BE2C (cell line): Measurements from ENCODE around the gene USH2A.

ENCODE experiments used
- DNase-seq: peaks from one replicate; pipeline ENCODE4 v3.0.0-alpha.2; 2020
- H3K27me3 ChIP-seq: fragments of 250-450 bp; sonication (Bioruptor Pico); 2 replicates; pipeline ENCODE4 v1.5.1; 2020; ENCODE audit warnings: mild to moderate bottlenecking
- H3K36me3 ChIP-seq: fragments of 250-450 bp; sonication (Bioruptor Pico); 2 replicates; pipeline ENCODE4 v1.5.1; 2020; ENCODE audit warnings: mild to moderate bottlenecking
- H3K4me1 ChIP-seq: fragments of 250-450 bp; sonication (Bioruptor Pico); 2 replicates; pipeline ENCODE4 v1.5.1; 2020
- H3K4me3 ChIP-seq: 2 replicates; pipeline ENCODE4 v1.5.1; 2011; ENCODE audit warnings: low read depth, low read length
- H3K9me3 ChIP-seq: fragments of 250-450 bp; sonication (Bioruptor Pico); 2 replicates; pipeline ENCODE4 v1.5.1; 2020
- TF ChIP-seq, protein P1 (sequence below): IDR thresholded peaks from 2 replicates; pipeline ENCODE4 v1.5.1; 2012; ENCODE audit warnings: mild to moderate bottlenecking, low read depth, low read length

The USH2A gene

DNA sequence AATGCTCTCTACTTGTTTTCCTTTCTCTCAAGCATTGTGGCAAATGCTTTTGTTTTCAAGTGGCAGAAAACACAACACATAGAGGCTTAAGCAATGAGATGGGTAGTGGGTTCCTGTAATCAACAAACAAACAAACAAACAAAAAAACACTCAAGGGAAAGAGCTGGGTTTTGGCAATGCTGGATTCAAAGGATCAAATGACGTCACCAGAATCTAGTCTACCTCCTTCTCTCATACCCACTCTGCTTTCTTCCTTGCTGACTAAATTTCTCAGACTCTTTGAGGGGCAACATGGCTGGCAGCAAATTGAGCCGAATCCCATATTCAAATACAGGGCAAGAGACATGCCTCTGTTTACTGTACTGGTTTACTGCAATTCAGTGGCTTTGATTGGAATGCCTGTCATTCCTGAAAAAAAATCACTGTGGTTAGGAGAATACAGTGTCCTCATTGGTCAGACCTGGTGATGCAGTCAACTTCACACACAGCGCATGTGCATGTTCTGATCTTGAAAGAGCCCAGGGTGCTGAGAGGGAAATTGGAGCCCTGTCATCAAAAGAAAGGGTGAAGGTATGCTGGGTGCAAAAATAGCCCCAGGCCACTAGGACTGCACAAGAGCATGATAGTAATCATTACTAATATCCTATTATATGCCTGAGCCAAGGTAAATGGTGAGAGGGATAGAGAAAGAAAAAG, 500.0 kb downstream of the USH2A start:
- Histone ChIP-seq H3K4me1 (no peaks in the 10 kb centered on the region), H3K9me3 (no peaks in the 10 kb centered on the region), H3K36me3 (no peaks in the 10 kb centered on the region), H3K27me3 (no peaks in the 10 kb centered on the region), H3K4me3 (no peak overlapping the region)
- DNase-seq = no peak
- TF ChIP-seq, protein P1, sequence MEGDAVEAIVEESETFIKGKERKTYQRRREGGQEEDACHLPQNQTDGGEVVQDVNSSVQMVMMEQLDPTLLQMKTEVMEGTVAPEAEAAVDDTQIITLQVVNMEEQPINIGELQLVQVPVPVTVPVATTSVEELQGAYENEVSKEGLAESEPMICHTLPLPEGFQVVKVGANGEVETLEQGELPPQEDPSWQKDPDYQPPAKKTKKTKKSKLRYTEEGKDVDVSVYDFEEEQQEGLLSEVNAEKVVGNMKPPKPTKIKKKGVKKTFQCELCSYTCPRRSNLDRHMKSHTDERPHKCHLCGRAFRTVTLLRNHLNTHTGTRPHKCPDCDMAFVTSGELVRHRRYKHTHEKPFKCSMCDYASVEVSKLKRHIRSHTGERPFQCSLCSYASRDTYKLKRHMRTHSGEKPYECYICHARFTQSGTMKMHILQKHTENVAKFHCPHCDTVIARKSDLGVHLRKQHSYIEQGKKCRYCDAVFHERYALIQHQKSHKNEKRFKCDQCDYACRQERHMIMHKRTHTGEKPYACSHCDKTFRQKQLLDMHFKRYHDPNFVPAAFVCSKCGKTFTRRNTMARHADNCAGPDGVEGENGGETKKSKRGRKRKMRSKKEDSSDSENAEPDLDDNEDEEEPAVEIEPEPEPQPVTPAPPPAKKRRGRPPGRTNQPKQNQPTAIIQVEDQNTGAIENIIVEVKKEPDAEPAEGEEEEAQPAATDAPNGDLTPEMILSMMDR = 0 out of 2 replicates have a peak, but pooled peaks have one; percentile 3

DNA sequence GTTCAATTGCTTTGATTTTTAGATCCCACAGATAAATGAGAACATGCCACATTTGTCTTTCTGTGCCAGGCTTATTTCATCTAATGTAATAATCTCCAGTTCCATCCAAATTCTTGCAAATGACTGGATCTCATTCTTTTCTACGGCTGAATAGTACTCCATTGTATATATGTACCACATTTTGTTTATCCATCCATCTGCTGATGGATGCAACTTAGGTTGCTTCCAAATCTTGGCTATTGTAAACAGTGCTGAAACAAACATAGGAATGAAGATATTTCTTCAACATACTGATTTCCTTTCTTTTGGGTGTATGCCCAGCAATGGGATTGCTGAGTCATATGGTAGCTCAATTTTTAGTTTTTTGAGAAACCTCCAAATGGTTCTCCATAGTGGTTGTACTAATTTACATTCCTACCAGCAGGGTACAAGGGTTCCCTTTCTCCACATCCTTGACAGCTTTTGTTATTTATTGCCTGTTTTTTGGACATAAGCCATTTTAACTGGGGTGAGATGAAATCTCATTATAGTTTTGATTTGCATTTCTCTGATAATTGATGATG, 511.8 kb downstream of the USH2A start:
- Histone ChIP-seq H3K27me3 (no peaks in the 10 kb centered on the region), H3K4me3 (no peak overlapping the region), H3K4me1 (no peaks in the 10 kb centered on the region), H3K36me3 (no peaks in the 10 kb centered on the region), H3K9me3 (no peaks in the 10 kb centered on the region)
- no peak for DNase-seq
- TF ChIP-seq, protein P1 = no peak

DNA sequence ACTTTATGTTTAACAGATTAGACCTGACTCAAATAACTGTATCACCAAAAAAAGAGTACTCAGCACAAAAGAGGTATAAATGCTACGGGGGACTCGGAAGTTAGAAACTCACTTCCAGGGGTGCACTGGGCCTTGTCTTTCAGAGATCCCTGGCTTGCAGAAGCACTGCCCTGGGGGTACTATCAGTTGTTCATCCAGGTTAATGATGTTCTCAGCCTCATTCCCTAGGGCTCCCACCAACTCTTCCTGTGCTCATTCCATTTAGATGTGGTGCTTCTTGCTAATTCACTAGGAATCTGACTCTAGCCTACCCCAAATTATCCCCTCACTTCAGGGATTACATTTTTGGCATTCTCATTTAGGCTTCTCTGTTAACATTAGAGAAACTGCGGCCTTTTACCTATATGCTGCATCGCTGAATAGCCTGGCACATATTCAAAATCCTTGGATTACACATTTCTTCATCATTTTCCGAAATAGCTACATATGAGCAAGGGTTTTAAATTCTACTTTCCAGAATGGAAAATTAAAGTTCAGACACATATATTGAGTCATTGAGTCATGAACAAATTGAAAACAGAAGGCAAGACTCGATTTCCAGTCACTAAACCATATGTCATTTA, 517.6 kb downstream of the USH2A start:
- H3K27me3 ChIP-seq = no peaks in the 10 kb centered on the region
- DNase-seq = no peak
- TF ChIP-seq, protein P1 = no peak

GRCh38 chr1:215900684-215901083, 522.6 kb downstream of the USH2A start:
- Histone ChIP-seq H3K36me3 (no peaks in the 10 kb centered on the region), H3K27me3 (no peaks in the 10 kb centered on the region), H3K9me3 (no peaks in the 10 kb centered on the region), H3K4me1 (no peaks in the 10 kb centered on the region), H3K4me3 (no peak overlapping the region)
- DNase-seq = peak; percentile 48
- TF ChIP-seq, protein P1 = no peak

More for the DNA sequence above, 517.6 kb downstream of the USH2A start:
- Histone ChIP-seq H3K9me3 (no peaks in the 10 kb centered on the region), H3K36me3 (no peaks in the 10 kb centered on the region), H3K4me1 (no peaks in the 10 kb centered on the region), H3K4me3 (no peak overlapping the region)

DNA sequence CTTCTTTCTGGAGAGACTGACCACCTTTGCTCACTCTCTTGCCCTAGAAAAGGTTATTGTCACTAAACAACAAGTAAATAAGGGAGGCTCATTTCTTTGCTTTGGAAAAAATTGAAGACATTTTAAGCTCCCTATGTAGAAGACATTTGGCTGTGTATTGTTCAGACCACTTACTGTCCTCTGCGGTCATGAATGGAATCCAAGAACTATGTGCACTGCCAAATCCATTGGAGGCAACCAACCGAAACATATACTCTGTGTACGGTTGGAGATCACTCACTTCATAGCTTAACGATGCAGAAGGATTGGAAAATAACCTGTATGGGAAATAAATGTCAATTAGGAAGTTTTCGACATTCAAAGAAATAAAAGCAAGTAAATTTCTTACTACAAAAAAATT, 523.3 kb downstream of the USH2A start:
- TF ChIP-seq, protein P1 = no peak
- H3K4me3 ChIP-seq = no peak overlapping the region
- H3K27me3 ChIP-seq = no peaks in the 10 kb centered on the region
- no peaks in the 10 kb centered on the region for H3K4me1 ChIP-seq
- no peaks in the 10 kb centered on the region for H3K36me3 ChIP-seq
- H3K9me3 ChIP-seq = no peaks in the 10 kb centered on the region
- DNase-seq = no peak

GRCh38 chr1:215895893-215896292, 527.4 kb downstream of the USH2A start:
- Histone ChIP-seq H3K9me3 (no peaks in the 10 kb centered on the region), H3K27me3 (no peaks in the 10 kb centered on the region), H3K4me1 (peaks cover 4% of the 10 kb centered on the region; the same call in 1 of the 2 replicates), H3K36me3 (no peaks in the 10 kb centered on the region), H3K4me3 (no peak overlapping the region)
- no peak for DNase-seq
- TF ChIP-seq, protein P1 = no peak
